ENCODE results near the gene CLEC16A.
"Not testable (repeated sequence)": the region's sequence is repeated elsewhere in the genome, so short reads cannot be mapped to it uniquely, and the experiment has no call there.

The CLEC16A gene

GRCh38 chr16:10923650-10924214 lies 20.6 kb upstream of the CLEC16A start:
- DNase-seq = no peak

GRCh38 chr16:10925285-10925684 lies 19.1 kb upstream of the CLEC16A start:
- DNase-seq = not testable (repeated sequence)

GRCh38 chr16:10926094-10926493 lies 18.3 kb upstream of the CLEC16A start:
- no peak for DNase-seq

- DNase-seq = no peak
Measured at GRCh38 chr16:10926867-10927266, 17.5 kb upstream of the CLEC16A start.

- no peak for DNase-seq
Measured at GRCh38 chr16:10927497-10928112, 16.8 kb upstream of the CLEC16A start.

GRCh38 chr16:10929097-10929496 lies 15.3 kb upstream of the CLEC16A start:
- not testable (repeated sequence) for DNase-seq

GRCh38 chr16:10929853-10930754 lies 14.3 kb upstream of the CLEC16A start:
- DNase-seq = no peak

- DNase-seq = no peak
Measured at GRCh38 chr16:10930755-10931093, 13.6 kb upstream of the CLEC16A start.

- no peak for DNase-seq
Measured at GRCh38 chr16:10931134-10931533, 13.2 kb upstream of the CLEC16A start.

- DNase-seq = no peak
Measured at GRCh38 chr16:10931977-10932632, 12.3 kb upstream of the CLEC16A start.

- DNase-seq = no peak
Measured at GRCh38 chr16:10932959-10933710, 11.2 kb upstream of the CLEC16A start.

- DNase-seq = no peak
Measured at GRCh38 chr16:10933865-10934264, 10.5 kb upstream of the CLEC16A start.

- no peak for DNase-seq
Measured at GRCh38 chr16:10934325-10935107, 9.8 kb upstream of the CLEC16A start.

GRCh38 chr16:10935226-10935915 lies 9.0 kb upstream of the CLEC16A start:
- DNase-seq = no peak

- DNase-seq = no peak
Measured at GRCh38 chr16:10936272-10936984, 7.9 kb upstream of the CLEC16A start.

GRCh38 chr16:10937068-10937859 lies 7.1 kb upstream of the CLEC16A start:
- DNase-seq = no peak

- peak in 1 of 2 donors; percentile 16 for DNase-seq
Measured at GRCh38 chr16:10938321-10938720, 6.0 kb upstream of the CLEC16A start.

GRCh38 chr16:10938796-10939648 lies 5.3 kb upstream of the CLEC16A start:
- no peak for DNase-seq
